Measurements from ENCODE around the gene PSD4.

DNA sequence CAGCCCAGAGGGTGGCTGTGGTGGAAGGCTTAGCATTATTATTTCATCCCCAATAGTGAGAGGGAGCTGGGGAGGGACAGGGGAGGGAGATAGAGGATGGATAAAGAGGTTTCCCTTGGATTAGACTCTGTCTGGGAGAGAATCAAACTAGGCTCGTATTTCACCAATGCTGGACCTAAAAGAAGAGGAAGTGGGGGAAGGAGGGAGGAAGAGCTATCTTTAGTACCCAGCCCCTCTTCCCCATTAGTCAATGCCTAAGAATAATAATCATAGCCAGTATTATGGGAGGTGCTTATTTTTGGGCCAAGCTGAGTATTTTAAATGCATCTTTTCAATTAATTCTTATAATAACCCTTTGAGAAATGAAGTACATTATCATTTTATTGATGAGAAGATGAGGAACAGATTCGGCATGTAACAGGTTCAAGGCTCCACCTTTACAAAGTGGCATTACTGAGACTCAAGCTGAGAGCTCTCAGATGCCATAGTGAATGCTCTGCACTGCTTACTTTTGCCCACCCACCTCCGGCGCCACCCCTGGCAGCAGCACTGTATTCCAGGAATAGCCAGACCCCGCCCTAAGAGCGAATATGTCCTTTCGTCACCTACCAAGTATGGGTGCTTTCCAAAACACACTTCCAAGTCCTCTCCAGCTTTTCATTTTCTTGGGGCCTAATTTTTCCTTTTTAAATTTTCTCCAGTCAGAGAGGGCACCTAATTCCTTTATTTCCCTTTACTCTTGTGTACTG, 83.9 kb downstream of the PSD4 start:
- TF ChIP-seq TAF1 (IDR thresholded peaks at IDR 0.05; ENCODE audit: borderline replicate concordance, low read depth, low read length): no peak
- TF ChIP-seq POLR2A (IDR thresholded peaks at IDR 0.05; ENCODE audit: low read depth, low read length): no peak
